Measurements from ENCODE around the gene GNAS. TPM values are rescaled to one million over a fixed set of nuclear protein-coding genes. Genes with fewer than 3 reads are reported as not detected.
A peak's percentile ranks its signal among the peaks of the same experiment; 100 is the strongest.

GNAS gene
- total RNA-seq, 1 donor from 2014 or later = 746 TPM

DNA sequence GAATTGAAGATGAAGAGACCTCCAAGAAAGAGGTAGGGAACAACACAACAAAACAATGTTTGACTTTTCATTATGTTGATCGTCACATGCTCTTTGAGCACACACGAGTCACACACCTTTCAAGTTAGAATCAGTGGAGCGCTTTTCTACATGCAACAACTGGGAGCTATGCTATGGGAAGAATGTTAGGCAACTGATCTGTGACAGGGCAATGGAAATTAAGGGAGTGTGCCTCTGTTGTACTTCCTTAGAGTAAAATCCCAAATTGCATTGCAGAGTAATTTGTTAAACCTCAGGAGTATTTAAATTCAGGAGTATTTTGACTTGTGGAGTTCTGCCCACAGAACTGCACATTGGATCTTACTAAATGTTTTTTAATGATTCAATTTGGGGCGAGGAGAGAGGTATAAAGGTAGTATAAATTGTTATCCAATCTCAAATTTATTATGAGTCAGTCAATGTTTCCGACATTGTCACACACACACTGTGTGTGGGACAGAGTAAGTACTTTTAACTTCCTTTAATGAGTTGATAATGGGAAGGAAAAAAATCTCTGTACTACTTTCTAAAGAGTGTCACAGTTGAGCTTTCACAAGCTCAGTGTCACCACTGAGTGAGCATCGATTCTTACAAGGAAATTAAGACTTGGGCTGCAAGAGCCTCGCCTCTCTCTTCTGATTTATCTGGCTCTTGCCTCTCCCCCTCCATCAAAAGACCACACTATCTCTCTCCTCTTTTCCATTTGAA, 10.7 kb downstream of the GNAS start:
- Histone ChIP-seq H3K4me3 (no peak overlapping the region), H3K4me1 (no peaks in the 10 kb centered on the region), H3K9me3 (no peaks in the 10 kb centered on the region), H3K27ac (no peak overlapping the region), H3K27me3 (peaks cover 30% of the 10 kb centered on the region), H3K36me3 (no peaks in the 10 kb centered on the region)
- TF ChIP-seq, protein P1, sequence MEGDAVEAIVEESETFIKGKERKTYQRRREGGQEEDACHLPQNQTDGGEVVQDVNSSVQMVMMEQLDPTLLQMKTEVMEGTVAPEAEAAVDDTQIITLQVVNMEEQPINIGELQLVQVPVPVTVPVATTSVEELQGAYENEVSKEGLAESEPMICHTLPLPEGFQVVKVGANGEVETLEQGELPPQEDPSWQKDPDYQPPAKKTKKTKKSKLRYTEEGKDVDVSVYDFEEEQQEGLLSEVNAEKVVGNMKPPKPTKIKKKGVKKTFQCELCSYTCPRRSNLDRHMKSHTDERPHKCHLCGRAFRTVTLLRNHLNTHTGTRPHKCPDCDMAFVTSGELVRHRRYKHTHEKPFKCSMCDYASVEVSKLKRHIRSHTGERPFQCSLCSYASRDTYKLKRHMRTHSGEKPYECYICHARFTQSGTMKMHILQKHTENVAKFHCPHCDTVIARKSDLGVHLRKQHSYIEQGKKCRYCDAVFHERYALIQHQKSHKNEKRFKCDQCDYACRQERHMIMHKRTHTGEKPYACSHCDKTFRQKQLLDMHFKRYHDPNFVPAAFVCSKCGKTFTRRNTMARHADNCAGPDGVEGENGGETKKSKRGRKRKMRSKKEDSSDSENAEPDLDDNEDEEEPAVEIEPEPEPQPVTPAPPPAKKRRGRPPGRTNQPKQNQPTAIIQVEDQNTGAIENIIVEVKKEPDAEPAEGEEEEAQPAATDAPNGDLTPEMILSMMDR (IDR thresholded peaks at IDR 0.05) = no peak
- intact Hi-C loops (cut with DNase I) = no loop called here
- no peak for DNase-seq
- ATAC-seq = no peak

DNA sequence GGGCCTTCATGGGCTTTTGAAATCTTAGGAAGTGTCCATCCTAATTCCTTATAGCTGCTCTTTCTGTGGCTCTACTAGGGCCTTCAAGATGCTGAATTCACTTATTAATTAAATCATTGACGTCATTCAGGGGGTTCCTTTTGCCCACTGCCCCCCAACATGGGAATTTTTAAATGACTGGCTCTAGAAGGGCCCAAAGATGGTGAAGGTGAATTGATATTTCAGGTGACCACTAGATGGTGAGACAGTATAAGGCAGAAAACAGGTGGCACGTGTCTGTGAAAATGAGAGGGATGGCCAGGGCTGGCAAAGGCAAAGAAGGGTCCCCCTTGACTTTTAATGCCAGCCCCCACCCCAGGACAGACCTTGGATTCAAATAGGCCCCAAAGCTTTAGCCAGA, 11.8 kb downstream of the GNAS start:
- no peak for DNase-seq
- intact Hi-C loops (cut with DNase I) = no loop called here
- H3K4me1 ChIP-seq = no peaks in the 10 kb centered on the region

GRCh38 chr20:58865843-58866242, 13.3 kb downstream of the GNAS start:
- H3K4me1 ChIP-seq = no peaks in the 10 kb centered on the region
- DNase-seq (no peak), ATAC-seq (no peak)
- TF ChIP-seq, protein P1 (IDR thresholded peaks at IDR 0.05) = no peak
- H3K27me3 ChIP-seq = peaks cover 13% of the 10 kb centered on the region
- no peaks in the 10 kb centered on the region for H3K36me3 ChIP-seq
- no peaks in the 10 kb centered on the region for H3K9me3 ChIP-seq
- no peak overlapping the region for H3K4me3 ChIP-seq
- no peak overlapping the region for H3K27ac ChIP-seq
- intact Hi-C loops (cut with DNase I) = no loop called here

More for the DNA sequence above, 11.8 kb downstream of the GNAS start:
- no peak for ATAC-seq
- Histone ChIP-seq H3K4me3 (no peak overlapping the region), H3K36me3 (no peaks in the 10 kb centered on the region), H3K27ac (no peak overlapping the region), H3K27me3 (peaks cover 22% of the 10 kb centered on the region), H3K9me3 (no peaks in the 10 kb centered on the region)
- TF ChIP-seq, protein P1 (IDR thresholded peaks at IDR 0.05) = no peak

DNA sequence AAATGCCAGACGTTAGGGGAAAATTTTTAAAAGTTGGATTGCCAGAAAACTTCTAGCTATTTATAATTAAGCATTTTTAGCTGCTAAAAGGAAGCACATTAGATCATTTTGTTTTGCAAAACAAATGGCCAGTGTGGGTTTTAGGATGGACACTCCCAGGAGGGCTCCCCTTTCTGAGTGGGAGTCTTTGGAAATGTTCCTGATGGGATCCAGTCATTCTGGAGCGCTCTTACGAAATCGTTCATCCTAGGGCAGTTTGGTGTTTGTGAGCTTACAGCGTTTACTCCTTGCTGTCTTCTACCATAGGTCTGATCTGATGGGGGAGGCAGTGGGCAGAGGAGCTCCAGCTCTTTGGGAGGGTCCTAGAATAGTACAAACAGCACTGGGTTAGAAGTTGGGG, 14.7 kb downstream of the GNAS start:
- ATAC-seq (no peak), DNase-seq (no peak)
- Histone ChIP-seq H3K27me3 (peaks cover 7% of the 10 kb centered on the region), H3K4me1 (no peaks in the 10 kb centered on the region), H3K4me3 (no peak overlapping the region), H3K9me3 (no peaks in the 10 kb centered on the region), H3K27ac (no peak overlapping the region), H3K36me3 (no peaks in the 10 kb centered on the region)
- TF ChIP-seq, protein P1 (IDR thresholded peaks at IDR 0.05) = no peak
- intact Hi-C loops (cut with DNase I) = no loop called here

DNA sequence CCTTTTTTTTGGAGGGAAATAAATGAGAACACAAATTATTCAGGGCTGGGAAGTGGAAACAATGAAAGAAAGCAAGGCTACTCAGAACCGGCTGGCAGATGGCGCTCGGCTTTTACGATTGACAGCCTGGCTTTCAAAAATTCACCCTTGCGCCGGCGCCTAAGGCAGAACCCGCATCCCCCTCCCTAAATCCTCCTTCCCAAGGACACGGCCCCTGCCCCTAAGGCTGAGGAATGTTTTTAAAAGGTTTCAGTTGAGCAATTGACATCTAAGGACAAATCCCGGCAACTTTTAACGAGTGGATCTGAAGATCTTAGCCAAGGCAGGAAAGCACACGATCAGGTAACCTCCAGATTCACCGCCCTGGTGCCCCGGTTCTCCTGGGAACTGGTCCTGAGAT, 16.3 kb downstream of the GNAS start:
- no peak for DNase-seq
- Histone ChIP-seq H3K36me3 (no peaks in the 10 kb centered on the region), H3K4me1 (no peaks in the 10 kb centered on the region), H3K27ac (no peak overlapping the region), H3K27me3 (peaks cover 7% of the 10 kb centered on the region), H3K4me3 (no peak overlapping the region), H3K9me3 (no peaks in the 10 kb centered on the region)
- intact Hi-C loops (cut with DNase I) = no loop called here
- no peak for ATAC-seq
- TF ChIP-seq, protein P1 (IDR thresholded peaks at IDR 0.05) = peak; percentile 20
